Tibial nerve (tissue), 4 donors: ENCODE measurements around the gene TRIM38.

Experiments used
- EP300 ChIP-seq, 2 donors: sonication (generic); formaldehyde crosslinking; IDR thresholded peaks; one replicate each; pipeline ENCODE4 v1.6.1; 2017; ENCODE audit warnings: antibody characterized with exemption in 2 of 2, mild to moderate bottlenecking in 1 of 2
- POLR2A ChIP-seq, 2 donors: fragments of 450-650 bp; IDR thresholded peaks; one replicate each; pipeline ENCODE4 v1.6.1; 2017; ENCODE audit warnings: antibody characterized with exemption in 2 of 2, mild to moderate bottlenecking in 2 of 2, moderate library complexity in 2 of 2
- TF ChIP-seq, protein P1 (sequence below), 5 experiments: fragments of 200-600 bp in 3 of 5; fragments of 450-650 bp in 2 of 5; sonication (generic) in 3 of 5; IDR thresholded peaks; one replicate each; pipeline ENCODE4 v1.5.1; 2016 to 2019; ENCODE audit warnings: antibody characterized with exemption in 5 of 5, mild to moderate bottlenecking in 3 of 5, moderate library complexity in 2 of 5

- TF ChIP-seq POLR2A (IDR thresholded peaks at IDR 0.05) (no peak), EP300 (IDR thresholded peaks at IDR 0.05) (no peak)
- TF ChIP-seq, protein P1, sequence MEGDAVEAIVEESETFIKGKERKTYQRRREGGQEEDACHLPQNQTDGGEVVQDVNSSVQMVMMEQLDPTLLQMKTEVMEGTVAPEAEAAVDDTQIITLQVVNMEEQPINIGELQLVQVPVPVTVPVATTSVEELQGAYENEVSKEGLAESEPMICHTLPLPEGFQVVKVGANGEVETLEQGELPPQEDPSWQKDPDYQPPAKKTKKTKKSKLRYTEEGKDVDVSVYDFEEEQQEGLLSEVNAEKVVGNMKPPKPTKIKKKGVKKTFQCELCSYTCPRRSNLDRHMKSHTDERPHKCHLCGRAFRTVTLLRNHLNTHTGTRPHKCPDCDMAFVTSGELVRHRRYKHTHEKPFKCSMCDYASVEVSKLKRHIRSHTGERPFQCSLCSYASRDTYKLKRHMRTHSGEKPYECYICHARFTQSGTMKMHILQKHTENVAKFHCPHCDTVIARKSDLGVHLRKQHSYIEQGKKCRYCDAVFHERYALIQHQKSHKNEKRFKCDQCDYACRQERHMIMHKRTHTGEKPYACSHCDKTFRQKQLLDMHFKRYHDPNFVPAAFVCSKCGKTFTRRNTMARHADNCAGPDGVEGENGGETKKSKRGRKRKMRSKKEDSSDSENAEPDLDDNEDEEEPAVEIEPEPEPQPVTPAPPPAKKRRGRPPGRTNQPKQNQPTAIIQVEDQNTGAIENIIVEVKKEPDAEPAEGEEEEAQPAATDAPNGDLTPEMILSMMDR (IDR thresholded peaks at IDR 0.05): no peak
Measured at GRCh38 chr6:25963426-25964123, 973 bp downstream of the TRIM38 start.
